ENCODE data around the gene PLXNB2.

PLXNB2 gene

DNA sequence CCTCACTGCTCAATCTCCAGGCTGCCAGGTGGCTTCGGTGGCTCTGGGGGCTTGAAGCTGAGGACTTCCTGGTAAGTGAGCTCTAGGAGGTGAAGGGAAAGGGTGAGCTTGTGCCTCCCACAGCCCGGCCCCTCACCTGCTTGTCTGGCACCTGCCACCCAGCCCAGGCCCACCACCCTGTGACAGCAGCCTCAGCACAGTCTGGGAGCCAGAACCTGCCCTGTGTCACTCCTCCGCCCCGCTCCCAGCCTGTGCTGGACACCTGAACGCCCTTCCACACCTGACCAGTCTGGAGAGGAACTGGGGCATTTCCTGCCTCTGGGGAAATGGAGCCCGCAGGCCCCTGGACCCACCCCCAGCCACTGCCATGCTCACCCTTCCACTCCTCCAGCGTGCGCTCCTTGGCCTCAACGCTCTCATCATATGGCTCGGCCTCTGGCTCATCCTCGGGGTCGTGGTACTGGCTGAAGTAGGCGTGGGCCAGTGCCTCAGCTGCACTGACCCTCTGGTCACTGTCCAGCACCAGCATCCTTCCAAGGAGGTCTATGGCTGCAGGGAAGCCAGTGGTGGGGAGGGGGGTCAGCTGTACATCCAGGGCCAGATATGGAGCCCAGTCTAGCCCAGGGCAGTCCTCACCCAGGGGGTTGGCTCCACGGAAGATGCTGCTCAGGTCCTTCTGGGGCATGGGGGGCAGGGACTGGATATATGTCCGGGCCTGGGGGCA, 42.3 kb downstream of the PLXNB2 start:
- ATAC-seq (no peak), DNase-seq (no peak)

DNA sequence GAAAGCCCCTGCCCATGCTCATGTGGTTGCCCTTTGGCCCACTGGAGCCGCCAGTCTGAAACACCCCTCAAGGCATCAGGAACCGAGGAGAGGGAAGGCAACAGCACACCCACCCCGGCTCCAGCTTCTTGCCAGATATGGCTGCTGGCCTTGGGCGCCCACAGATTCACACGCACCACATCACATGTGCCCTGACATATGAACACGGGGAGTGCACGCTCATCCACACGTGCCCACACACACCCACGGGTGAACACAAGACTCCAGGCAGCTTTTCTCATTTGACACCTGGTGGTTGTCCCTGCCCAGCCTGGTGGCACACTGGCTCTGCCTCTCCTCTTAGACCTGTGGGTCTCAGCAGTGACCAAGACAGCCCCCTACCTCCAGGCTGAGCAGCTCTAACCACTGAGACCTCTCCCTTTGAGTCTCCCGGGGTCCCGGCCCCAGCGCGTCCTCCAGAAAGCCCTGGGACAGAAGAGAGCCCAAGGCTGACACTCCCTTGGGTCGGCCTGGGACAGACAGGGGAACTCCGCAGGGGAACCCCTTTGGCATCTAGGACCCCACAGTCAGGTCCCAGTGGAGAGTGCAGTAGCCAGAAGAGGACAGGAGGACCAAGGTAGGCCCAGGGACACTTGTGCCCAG, 43.2 kb downstream of the PLXNB2 start:
- DNase-seq (no peak), ATAC-seq (no peak)

DNA sequence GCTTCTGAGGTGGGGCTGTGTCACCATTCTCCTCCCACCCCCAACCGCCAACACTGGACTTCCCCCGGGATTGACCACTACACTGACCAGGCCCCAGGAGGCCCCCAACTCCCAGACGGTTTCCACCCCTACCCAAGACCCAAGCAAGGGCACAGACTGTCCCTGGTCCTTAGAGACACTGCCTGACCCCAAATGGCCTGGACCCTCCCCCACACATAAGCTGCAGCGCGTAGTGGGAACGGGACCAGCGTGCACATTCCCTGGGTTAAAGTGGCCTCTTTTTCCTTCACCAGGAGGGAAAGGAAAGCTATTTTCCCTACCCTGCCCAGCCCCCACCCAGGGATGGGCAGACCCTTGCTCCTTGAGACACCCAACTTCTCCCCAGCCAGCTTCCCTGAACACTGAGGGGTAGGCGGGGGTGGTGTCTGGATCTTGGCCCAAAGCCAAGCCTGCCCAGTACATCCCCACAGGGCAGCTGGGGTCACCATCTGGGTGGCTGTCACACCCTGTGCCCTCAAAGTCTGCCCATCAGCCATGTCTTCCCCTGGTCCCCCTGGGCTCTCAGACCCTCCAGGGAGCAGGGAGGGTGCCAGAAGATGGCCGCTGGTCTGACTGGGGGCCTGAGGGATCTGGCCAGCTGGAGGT, 44.4 kb downstream of the PLXNB2 start:
- DNase-seq (no peak), ATAC-seq (no peak)

DNA sequence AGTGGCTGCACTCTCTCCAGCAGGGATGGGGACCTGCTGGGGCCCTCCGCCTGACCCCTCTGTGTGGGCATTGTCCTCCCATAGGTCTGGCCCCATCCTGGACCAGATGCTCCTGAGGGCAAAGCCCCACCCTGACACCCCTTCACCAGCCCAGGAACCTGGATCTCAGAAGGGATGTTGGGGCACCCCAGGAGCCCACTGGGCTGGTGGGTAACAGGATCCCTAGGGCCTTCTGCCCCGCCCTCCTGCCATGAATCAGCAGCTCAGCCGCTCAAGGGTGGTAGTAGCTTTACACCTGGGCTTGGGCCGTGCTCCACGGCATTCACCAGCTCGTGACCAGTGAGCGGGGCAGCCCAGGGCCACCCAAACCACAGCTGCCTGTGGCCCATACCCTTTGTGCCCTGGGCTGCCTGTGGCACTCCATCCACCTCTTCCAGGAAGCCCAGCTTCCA, 45.0 kb downstream of the PLXNB2 start:
- ATAC-seq (no peak), DNase-seq (no peak)

DNA sequence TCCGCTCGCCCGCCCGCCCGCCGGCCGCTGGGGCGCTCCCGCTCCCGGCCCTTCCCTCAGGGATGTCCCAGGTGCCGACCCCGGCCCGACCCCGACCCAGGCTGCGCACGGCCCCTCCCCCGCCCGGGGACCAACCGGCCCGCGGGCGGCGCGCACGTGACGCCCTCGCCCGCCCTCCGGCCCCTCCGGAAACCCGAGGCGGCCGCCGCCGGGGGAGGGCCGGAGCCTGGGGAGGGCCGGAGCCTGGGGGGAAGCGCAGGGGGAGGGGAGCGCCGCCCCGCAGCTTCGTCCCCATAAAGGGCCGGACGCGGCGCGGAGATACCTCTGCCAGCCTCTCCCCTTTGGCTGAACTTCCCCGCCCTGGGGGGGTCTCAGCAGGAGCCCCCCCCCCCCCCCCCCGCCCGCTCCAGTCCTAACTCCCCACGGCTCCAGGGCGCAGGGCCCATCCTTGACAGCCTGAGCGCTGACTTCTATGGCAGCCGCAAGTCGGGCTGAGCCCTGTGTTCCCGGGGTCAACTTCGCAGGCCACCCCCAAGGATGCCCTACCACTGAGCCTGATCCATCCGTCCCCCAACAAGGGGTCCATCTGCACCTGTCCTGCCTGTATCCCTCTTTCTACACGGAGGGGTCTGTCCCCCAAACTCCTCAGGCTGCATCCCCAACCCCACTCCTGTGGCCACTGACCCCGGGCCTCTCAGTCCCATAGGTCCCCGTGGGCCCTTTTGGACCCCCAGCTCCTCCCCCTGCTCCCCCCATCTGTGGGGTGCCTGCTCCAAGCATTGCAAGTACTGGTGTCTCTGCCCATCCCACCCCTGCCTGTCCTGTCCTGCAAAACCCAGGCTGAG, 45.6 kb downstream of the PLXNB2 start, which contains the start of gene MAPK12:
Gene MAPK12, minus strand, starts transcription at position 69 of the 845 bp plus-strand sequence. CDS start 174 bp downstream, outside the sequence.
- no peak for DNase-seq
- ATAC-seq, result no peak

DNA sequence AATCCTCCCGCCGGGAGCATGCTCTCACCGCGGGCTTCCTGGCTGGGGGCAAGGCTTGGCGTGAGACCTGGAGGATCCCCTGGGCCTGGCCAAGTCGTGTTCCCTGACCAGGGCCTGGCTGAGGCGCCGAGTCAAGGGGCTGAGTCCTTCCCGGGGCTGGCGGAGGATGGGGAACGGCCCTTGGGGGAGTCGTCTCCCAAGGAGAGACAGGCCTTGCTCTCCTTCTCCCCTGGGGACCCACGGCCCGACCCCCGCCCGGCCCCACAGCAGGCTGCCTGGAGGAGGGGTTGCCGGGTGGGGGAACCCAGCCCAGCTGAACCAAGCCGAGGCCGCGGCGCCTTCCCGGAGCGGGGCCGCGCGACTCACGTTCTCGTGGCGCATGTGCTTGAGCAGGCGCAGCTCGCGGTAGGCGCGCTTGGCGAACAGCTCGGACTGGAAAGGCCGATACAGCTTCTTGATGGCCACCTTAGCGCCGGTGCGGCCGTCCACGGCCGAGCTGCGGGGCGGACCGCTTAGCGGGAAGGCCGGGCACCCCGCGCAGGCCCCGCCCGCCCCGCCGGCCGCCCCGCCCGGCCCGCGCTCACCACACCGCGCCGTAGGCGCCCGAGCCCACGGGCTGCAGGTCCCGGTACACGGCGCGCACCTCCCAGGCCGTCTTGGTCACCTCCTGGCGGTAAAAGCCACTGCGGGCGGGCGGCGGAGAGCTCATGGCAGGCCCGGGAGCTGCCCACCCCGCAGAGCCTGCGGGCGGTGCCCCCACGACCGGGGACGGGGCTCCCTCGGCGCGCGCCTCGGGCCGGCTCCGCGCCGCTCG, 46.4 kb downstream of the PLXNB2 start:
- peak; percentile 20 for ATAC-seq
- peak; percentile 60 for DNase-seq

DNA sequence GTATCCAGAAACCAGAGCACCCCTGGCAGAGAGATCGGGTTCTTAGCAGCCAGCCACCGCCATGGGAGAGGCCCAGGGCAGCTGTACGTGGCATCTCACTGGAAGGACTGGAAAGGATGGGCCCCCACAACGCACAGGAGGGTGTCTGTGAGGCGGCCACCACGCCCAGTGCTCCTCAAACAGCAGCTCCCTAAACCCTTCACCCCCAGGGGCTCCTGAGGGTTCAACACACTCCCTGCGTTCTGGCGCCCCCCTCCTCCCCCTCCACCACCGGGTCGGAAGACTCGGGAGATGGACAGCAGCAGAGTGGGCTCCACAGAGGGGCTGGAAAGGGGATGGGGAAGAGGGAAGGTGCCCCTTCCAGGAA, 47.0 kb downstream of the PLXNB2 start:
- no peak for ATAC-seq
- no peak for DNase-seq

DNA sequence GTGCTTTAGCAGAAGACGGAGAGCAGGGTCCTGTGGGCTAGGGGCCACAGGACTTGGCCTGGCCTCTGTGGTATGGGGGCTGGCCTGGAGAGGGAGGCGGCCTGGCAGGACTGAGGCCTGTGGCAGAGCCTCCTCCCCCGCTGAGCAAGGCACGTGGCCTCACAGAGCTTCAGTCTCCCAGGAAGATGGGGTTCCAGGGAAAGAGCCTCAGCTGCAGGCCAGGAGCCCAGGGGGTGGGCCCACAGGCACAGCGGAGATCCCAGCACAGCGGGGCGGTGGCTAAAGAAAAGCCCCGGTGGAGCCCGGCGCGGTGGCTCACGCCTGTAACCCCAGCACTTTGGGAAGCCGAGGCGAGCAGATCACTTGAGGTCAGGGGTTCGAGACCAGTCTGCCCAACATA, 48.1 kb downstream of the PLXNB2 start:
- ATAC-seq, result no peak

DNA sequence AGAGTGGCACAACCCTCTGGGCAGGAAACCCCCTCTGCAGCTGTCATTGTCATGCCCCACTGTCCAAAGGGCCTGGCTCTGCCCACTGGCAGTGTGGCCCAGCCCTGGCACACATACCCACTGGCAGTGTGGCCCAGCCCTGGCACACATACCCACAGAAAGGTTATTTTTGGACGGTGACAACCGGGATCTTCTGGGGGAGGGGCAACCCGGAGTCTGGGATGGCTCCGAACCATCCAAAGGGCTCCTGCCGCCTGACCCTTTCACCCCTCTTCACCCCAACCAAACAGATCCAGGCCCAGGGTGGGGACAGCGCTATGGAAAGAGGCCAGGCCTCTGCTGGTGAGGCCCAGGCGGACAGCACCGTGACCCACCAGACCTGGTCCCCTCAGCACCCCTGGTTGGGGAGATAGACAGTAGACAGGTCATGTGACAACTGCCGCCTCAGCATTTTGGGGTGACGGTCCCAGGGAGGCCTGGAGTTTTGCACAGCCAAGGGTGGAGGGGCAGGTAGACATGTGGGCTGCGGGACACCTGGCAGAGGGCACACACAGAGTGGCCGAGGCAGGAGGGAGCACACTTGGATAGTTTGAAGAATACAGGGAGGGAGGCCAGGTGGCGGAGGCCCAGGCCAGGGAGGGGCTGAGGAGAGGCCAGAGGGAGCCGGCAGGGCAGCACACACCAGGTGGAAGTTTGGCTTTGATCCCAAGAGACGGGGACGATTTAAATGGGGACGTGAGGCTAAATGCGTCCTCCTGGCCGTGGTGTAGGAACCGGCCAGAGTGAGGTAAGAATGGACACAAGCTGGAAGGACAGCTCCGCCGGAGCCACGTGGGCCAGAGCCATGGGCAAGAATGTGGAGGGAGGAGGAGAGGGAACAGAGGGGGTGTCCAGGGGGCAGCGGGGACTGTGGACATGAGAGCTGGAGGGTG, 48.8 kb downstream of the PLXNB2 start:
- no peak for DNase-seq
- no peak for ATAC-seq

More for the DNA sequence above, 48.1 kb downstream of the PLXNB2 start:
- no peak for DNase-seq

DNA sequence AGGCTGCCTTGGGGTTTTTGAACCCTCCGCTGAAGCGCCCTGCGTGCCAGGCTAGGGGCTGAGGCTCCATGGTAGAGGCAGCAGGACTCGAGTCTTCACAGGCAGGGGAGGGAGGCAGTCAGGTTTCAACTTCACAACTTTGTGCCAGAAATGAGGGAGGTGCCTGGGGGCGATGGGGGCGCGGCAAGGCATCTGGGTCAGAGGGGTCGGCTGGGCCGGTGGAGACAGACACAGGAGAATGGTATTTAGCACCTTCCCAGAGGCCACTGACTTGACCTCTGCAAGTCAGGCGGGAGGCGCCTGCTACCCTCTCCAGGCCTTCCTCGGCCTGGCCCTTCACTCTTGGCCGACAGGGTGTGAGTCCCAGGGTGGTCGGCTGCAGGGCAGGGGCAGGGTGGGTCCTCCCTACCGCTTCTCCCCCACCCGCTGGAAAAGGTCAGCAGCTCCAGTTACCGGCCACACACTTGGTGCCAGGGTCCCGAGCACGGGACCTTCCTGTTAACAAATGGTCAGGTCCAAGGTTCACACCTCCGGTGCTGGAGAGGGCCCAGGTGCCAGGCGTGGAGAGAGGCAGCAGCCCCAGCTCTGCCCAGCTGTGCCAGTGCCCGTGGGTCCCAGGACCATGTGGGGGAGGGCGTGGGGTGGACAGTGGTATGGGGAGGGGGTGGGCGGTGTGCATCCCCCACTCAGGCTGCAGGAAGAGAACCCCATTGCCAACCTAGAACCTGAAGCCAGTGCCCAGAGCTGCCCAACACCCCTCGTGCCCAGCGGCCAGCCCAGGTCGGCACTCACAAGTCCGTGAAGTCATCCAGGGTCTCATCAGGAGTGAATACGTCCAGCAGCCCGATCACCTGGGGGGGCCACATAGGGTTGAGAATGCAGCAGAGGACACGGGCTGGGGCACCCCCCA, 49.7 kb downstream of the PLXNB2 start:
- DNase-seq, result no peak
- no peak for ATAC-seq

DNA sequence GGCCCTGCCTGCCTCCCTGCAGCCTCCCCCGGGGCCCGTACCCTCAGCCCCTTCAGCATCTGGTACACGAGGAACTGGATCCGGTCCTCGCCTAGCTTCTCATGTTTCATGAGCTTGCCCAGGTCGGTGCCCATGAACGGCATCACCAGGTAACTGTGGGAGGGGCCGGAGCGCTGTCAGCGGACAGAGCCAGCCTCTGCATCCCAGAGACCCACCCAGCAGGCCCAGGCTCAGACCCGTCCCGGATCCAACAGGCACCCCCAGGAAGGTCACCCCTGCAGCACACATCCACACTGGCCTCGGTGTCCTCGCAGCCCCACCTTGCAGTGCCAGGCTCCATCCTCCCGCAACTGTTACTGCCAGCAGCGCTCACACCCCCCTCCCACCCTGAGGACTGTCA, 50.4 kb downstream of the PLXNB2 start:
- DNase-seq (no peak), ATAC-seq (no peak)

DNA sequence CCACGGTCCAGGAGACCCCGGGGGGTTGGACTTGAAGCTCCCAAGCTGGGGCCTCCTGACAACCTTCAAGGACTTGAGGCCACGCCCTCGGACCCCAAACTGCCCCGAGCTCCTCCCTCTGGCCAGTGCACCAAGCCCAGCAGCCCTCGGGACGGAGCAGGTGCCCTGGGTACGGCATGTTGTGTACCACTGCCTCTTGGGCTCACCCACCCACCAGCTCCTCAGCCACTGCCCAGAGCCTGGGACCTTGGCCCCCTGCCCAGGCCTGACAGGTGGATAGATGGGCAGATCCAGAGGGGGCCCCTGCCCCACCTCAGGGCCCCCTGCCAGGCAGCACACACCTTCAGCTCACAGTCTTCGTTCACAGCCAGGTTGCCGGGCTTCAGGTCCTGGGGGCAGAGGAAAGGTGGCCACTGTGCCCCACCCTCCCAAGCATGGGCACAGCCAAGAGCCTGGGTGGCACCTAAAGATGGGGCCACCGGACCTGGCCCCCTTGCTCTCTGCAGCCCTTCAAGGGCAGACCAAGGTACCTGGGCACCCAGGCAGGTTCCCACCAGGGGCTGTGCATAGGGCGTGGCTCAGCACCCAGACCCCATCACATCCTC, 51.1 kb downstream of the PLXNB2 start:
- no peak for DNase-seq
- no peak for ATAC-seq

DNA sequence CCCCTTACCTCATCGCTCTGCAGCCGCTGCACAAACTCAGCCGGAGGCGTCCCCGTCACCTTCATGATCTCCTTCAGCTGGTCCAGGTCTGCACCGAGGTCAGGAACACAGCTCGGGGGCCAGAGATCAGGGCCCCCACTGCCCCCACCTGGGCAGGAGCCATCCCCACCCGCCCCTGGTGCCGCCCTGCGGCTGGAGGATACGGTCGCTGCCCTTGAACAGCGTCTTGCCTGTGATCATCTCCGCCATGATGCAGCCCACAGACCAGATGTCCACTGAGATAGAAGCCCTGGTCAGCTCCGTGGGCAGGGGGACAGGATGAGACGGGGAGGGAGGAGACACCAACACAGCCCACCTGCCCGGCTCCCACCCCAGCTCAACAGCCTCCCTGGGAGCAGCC, 51.8 kb downstream of the PLXNB2 start:
- DNase-seq (no peak), ATAC-seq (no peak)

DNA sequence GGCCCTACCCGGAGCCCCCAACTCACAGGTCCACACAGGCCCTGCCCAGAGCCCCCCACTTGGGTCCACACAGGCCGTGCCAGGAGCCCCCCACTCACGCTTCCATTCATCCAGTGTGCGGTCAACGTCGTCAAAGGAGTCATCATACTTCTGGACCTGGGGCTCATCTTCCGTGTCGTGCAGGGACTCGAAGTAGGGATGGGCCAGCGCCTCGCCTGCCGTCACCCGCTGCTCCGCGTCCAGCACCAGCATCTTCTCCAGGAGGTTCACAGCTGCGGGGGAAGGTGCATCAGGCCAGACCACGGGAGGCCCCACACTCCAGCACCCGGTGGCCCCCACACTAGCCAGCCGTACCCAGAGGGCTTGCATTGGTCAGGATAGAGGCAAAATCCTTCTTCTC, 52.3 kb downstream of the PLXNB2 start:
- no peak for ATAC-seq
- DNase-seq, result no peak

DNA sequence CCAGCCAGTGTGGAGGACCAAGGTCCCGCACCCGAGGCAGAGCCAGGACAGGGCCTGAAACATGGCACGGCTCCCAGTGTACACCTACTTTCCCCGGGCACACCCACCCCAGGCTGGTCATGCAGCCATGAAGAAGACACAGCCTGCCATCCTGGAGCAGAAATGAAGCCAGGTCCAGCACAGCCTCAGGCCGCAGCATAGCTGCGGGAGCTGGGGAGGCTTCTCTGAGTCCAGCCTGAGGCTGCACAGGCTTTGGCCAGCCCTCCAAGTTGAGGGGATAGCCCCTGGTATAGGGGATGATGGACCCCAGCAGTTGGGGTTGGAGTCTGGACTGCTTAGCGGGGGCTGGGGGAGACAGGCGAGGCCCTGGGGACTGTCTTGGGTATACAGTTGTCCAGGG, 53.5 kb downstream of the PLXNB2 start:
- DNase-seq (no peak), ATAC-seq (no peak)

DNA sequence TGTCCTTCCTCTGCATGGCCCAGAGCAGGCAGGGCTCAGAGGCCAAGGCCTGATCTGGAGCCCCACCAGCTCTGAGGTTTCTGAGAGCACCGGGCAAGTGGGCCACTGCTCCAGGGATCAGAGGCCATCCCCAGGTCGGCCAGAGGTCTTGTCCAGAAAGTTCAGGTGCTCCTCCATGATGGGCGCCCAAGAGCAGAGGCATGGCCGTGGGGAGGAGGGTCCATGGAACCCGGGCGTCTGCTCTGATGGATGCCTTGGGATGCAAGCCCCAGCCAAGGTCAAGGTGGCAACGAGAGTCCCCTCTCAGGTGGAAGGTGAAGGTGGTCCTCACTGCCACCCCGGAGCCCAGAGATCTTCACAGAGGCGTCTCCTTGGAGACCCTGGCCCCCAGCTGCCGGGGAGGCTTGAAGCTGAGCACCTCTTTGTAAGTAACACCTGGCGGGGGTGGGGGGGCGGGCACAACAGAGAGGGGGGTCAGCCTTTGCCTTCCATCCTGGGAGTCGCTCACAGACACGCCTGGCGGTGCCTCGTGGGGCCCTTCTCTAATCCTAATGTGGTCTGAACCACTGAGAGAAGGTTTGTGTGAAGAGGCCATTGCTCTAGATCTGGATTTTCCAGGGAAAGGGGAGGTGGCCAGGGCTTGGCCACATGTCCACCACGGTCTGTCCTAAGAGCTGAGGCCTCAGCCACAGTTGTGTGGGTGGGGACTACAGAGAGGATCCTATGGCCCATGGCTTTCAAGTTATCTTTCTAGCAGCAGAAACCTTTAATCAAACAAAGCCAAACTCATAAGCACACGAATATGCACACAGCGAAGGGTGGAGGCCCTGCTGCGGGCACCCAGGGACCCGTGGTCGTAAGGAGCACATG, 54.2 kb downstream of the PLXNB2 start:
- no peak for ATAC-seq
- no peak for DNase-seq

DNA sequence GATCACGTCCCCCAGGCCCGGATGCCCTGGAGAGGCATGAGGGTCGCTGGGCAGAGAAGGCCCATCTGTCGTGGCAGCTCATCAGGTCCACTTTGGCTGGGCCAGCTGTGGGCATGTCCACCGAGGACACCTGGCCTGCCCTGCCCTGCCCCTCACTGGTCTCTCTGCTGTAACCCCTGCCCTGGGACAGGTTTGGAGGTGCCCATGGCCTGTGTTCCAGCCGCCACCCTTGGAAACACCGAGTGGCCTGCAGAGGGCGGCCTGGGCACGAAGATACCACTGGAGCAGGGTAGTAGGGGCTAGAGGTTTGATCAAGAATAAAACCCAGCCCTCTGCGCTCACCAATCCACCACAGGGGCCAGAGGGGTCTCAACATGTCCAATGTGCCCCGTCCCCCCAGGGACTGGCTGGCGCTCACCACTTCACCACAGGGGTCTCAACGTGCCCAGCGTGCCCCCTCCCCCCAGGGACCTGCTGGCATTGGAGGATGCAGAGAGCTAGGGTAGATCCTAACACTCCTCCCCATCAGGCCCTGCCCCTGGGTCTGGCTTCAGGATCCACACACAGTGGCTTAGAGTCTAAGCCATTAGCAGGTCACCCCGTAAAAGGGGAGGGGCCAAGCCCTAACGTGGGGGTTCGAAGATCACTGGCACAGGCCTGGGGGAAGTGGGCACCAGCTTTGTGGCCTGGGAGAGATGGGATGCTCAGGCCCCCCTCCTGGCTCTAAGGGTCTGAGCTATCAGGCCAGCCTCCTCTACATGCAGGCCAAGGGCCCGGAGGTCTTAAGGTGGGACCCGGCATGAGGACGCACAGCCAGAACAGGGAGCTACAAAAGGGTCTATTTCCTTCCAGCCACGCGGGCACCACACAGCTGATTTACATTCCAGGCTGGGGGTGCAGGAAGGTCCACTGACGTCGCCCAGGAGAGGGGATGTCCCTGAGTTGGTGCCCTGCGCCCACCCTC, 55.1 kb downstream of the PLXNB2 start:
- DNase-seq, result peak; percentile 75
- ATAC-seq, result peak; percentile 57

Data from stimulated activated naive CD8-positive, alpha-beta T cell treated with anti-CD3 and anti-CD28 coated beads, Interleukin-15, Interleukin-2, amounts not matched to agents 100 U/mL and 50 U/mL, for 24 hours (primary cell).